Measurements from ENCODE around the gene TFDP3. TPM values are rescaled to one million over a fixed set of nuclear protein-coding genes. Genes with fewer than 3 reads are reported as not detected.

The TFDP3 gene
- total RNA-seq, 2 experiments from 2014 or later = not detected

GRCh38 chrX:133179500-133179899 is 38.7 kb downstream of the TFDP3 start:
- Mint-ChIP-seq H3K9me3 (ENCODE audit: insufficient read depth) (no peaks in the 10 kb centered on the region), H3K36me3 (ENCODE audit: low read depth) (no peaks in the 10 kb centered on the region), H3K27ac (no peak overlapping the region), H3K4me3 (no peak overlapping the region), H3K27me3 (ENCODE audit: low read depth) (no peaks in the 10 kb centered on the region), H3K4me1 (ENCODE audit: low read depth) (no peaks in the 10 kb centered on the region)
- no peak for ATAC-seq
- ChIA-PET CTCF (no interaction called here), POLR2A (no interaction called here)
- DNase-seq = no peak

GRCh38 chrX:133177202-133177601 is 41.0 kb downstream of the TFDP3 start:
- Mint-ChIP-seq H3K36me3 (ENCODE audit: low read depth) (no peaks in the 10 kb centered on the region), H3K27me3 (ENCODE audit: low read depth) (no peaks in the 10 kb centered on the region), H3K9me3 (ENCODE audit: insufficient read depth) (no peaks in the 10 kb centered on the region), H3K27ac (no peak overlapping the region), H3K4me3 (no peak overlapping the region), H3K4me1 (ENCODE audit: low read depth) (no peaks in the 10 kb centered on the region)
- CTCF ChIA-PET = no interaction called here
- POLR2A ChIA-PET = no interaction called here
- no peak for ATAC-seq
- no peak for DNase-seq

GRCh38 chrX:133175605-133176004 is 42.5 kb downstream of the TFDP3 start:
- no peak overlapping the region for H3K4me3 Mint-ChIP-seq
- ChIA-PET CTCF (no interaction called here), POLR2A (no interaction called here)
- ATAC-seq = no peak
- no peaks in the 10 kb centered on the region for H3K4me1 Mint-ChIP-seq (ENCODE audit: low read depth)
- DNase-seq = no peak
- H3K36me3 Mint-ChIP-seq (ENCODE audit: low read depth) = no peaks in the 10 kb centered on the region
- no peak overlapping the region for H3K27ac Mint-ChIP-seq
- H3K27me3 Mint-ChIP-seq (ENCODE audit: low read depth) = no peaks in the 10 kb centered on the region
- no peaks in the 10 kb centered on the region for H3K9me3 Mint-ChIP-seq (ENCODE audit: insufficient read depth)

- Mint-ChIP-seq H3K27me3 (ENCODE audit: low read depth) (no peaks in the 10 kb centered on the region), H3K4me3 (no peak overlapping the region), H3K27ac (no peak overlapping the region), H3K4me1 (ENCODE audit: low read depth) (no peaks in the 10 kb centered on the region), H3K9me3 (ENCODE audit: insufficient read depth) (no peaks in the 10 kb centered on the region), H3K36me3 (ENCODE audit: low read depth) (no peaks in the 10 kb centered on the region)
- CTCF ChIA-PET = no interaction called here
- ATAC-seq = no peak
- POLR2A ChIA-PET = no interaction called here
- DNase-seq = no peak
These were observed 43.0 kb downstream of the TFDP3 start for GRCh38 chrX:133175162-133175561.

- DNase-seq (no peak), ATAC-seq (no peak)
- H3K27me3 Mint-ChIP-seq (ENCODE audit: low read depth) = no peaks in the 10 kb centered on the region
- no peak overlapping the region for H3K4me3 Mint-ChIP-seq
- CTCF ChIA-PET = no interaction called here
- POLR2A ChIA-PET = no interaction called here
- no peaks in the 10 kb centered on the region for H3K4me1 Mint-ChIP-seq (ENCODE audit: low read depth)
- no peaks in the 10 kb centered on the region for H3K36me3 Mint-ChIP-seq (ENCODE audit: low read depth)
- no peak overlapping the region for H3K27ac Mint-ChIP-seq
- no peaks in the 10 kb centered on the region for H3K9me3 Mint-ChIP-seq (ENCODE audit: insufficient read depth)
These were observed 46.0 kb downstream of the TFDP3 start for GRCh38 chrX:133171962-133172708.

Other genes starting within 250 kb of the TFDP3 start
- gene USP26, start 121.2 kb downstream of the TFDP3 start, total RNA-seq = not detected
- not detected for gene GPC4, start 197.1 kb upstream of the TFDP3 start, total RNA-seq

Measured in activated CD8-positive, alpha-beta T cell treated with anti-CD3 and anti-CD28 coated beads, Interleukin-2, amount 10 ng/mL, durations not matched to agents 7 days and 5 days (primary cell).